GM12878 (cell line): ENCODE data around the gene SNX19. TPM values are rescaled to one million over a fixed set of nuclear protein-coding genes. Genes with fewer than 3 reads are reported as not detected.

Source experiments
- ATAC-seq: fragments of 200-7000 bp; cut with Tn5 transposase; 3 replicates; pipeline ENCODE4 v1.9.1; 2020; ENCODE audit warnings: mild to moderate bottlenecking, moderate library complexity
- BruUV-seq: library from RNA; stranded (reverse); fragments of 400-500 nt; replicated peaks from 2 replicates; lab custom pipeline; 2021; lab: Mats Ljungman, UMichigan
- CTCF ChIA-PET: fragments of 300-600 bp; sonication (Branson Sonifier 250); formaldehyde crosslinking; extraction: SDS; loops from one replicate; lab custom pipeline; 2021; ENCODE audit warnings: inconsistent platforms; lab: Yijun Ruan, JAX
- POLR2A ChIA-PET: fragments of 350-600 bp; formaldehyde crosslinking; extraction: SDS; loops from one replicate; lab custom pipeline; 2021; ENCODE audit warnings: inconsistent platforms; lab: Charles Lee
- RAD21 ChIA-PET: fragments of 300-600 bp; sonication (Branson Sonifier 250); formaldehyde crosslinking; loops from one replicate; lab custom pipeline; 2023; ENCODE audit warnings: antibody characterized with exemption; ENCODE audit not compliant: unreplicated experiment; lab: Charles Lee
- SMC1A ChIA-PET: fragments of 300-600 bp; sonication (Branson Sonifier 250); formaldehyde crosslinking; loops from one replicate; lab custom pipeline; 2023; ENCODE audit not compliant: unreplicated experiment, uncharacterized antibody; lab: Charles Lee
- DNase-seq: peaks from one replicate; pipeline ENCODE4 v3.0.0-alpha.2; 2011; ENCODE audit warnings: low read depth, low spot score
- FAIRE-seq: peaks from 3 replicates; lab custom pipeline; 2011; peaks lifted over from hg19 to GRCh38; lab: Jason Lieb, UNC
- H2AFZ ChIP-seq: 2 replicates; pipeline ENCODE4 v1.6.0; 2011; ENCODE audit warnings: low read depth, low read length, control low read depth; ENCODE audit not compliant: control insufficient read depth
- H3K27ac ChIP-seq: 2 replicates; pipeline ENCODE4 v1.5.1; 2011; ENCODE audit warnings: control low read depth; ENCODE audit not compliant: control insufficient read depth, insufficient read depth
- H3K27me3 ChIP-seq, 2 experiments: replicated peaks in 1 of 2; 2 replicates each; pipeline versions ENCODE4 v1.6.0 to v1.6.1; 2011; ENCODE audit warnings: low read length in 1 of 2; ENCODE audit not compliant: control insufficient read depth in 2 of 2, insufficient read depth in 2 of 2
- H3K36me3 ChIP-seq, 2 experiments: 2 replicates each; pipeline ENCODE4 v1.5.1; 2011; ENCODE audit warnings: low read length in 1 of 2; ENCODE audit not compliant: control insufficient read depth in 2 of 2, insufficient read depth in 2 of 2
- H3K4me1 ChIP-seq: 2 replicates; pipeline ENCODE4 v1.6.1; 2011; ENCODE audit warnings: mild to moderate bottlenecking, low read length, moderate library complexity, mixed read lengths; ENCODE audit not compliant: control insufficient read depth, insufficient read depth
- H3K4me2 ChIP-seq: 2 replicates; pipeline ENCODE4 v1.6.0; 2011; ENCODE audit warnings: control low read depth; ENCODE audit not compliant: control insufficient read depth, insufficient read depth
- H3K4me3 ChIP-seq: fragments of 200-600 bp; sonication (generic); 2 replicates; pipeline ENCODE4 v1.5.1; 2016
- H3K79me2 ChIP-seq: 2 replicates; pipeline ENCODE4 v1.6.0; 2011; ENCODE audit warnings: low read length; ENCODE audit not compliant: control insufficient read depth, insufficient read depth
- H3K9ac ChIP-seq: 2 replicates; pipeline ENCODE4 v1.8.0; 2011; ENCODE audit warnings: low read length, control low read depth, mixed read lengths; ENCODE audit not compliant: control insufficient read depth, insufficient read depth
- H3K9me3 ChIP-seq: replicated peaks from 3 replicates; pipeline ENCODE4 v1.5.1; 2011; ENCODE audit warnings: mild to moderate bottlenecking, low read length; ENCODE audit not compliant: control insufficient read depth, insufficient read depth
- H4K20me1 ChIP-seq: 2 replicates; pipeline ENCODE4 v1.6.0; 2011; ENCODE audit not compliant: control insufficient read depth, insufficient read depth
- BHLHE40 ChIP-seq, 2 experiments: fragments of 450-650 bp in 1 of 2; IDR thresholded peaks; 2 replicates each; pipeline ENCODE4 v1.6.1; 2011 to 2017; ENCODE audit warnings: low read depth in 2 of 2, borderline replicate concordance in 1 of 2, improper control_type of control experiment in 1 of 2, low read length in 1 of 2, mild to moderate bottlenecking in 1 of 2
- CEBPB ChIP-seq, 2 experiments: fragments of 150-350 bp in 1 of 2; IDR thresholded peaks; 2 replicates each; pipeline ENCODE4 v1.6.1; 2012 to 2014; ENCODE audit warnings: low read depth in 2 of 2, low read length in 2 of 2, borderline replicate concordance in 1 of 2, inconsistent platforms in 1 of 2
- ETV6 ChIP-seq, 2 experiments: fragments of 450-650 bp in 1 of 2; IDR thresholded peaks in 1 of 2; conservative IDR thresholded peaks in 1 of 2; 2 replicates each; pipeline ENCODE4 v1.6.1; 2014; ENCODE audit warnings: antibody characterized with exemption in 1 of 2, borderline replicate concordance in 1 of 2, low read depth in 1 of 2, mild to moderate bottlenecking in 1 of 2, moderate library complexity in 1 of 2
- LARP7 ChIP-seq: fragments of 450-650 bp; IDR thresholded peaks from 2 replicates; pipeline ENCODE4 v1.6.1; 2017; ENCODE audit warnings: mild to moderate bottlenecking
- NR2C1 ChIP-seq: fragments of 450-650 bp; IDR thresholded peaks from 2 replicates; pipeline ENCODE4 v1.6.1; 2017; ENCODE audit warnings: antibody characterized with exemption, mild to moderate bottlenecking, moderate library complexity
- NR2F1 ChIP-seq: fragments of 450-650 bp; conservative IDR thresholded peaks from 2 replicates; pipeline ENCODE4 v1.6.1; 2017; ENCODE audit warnings: mild to moderate bottlenecking
- RUNX3 ChIP-seq: IDR thresholded peaks from 2 replicates; pipeline ENCODE4 v1.6.1; 2012; ENCODE audit warnings: low read length, inconsistent platforms
- TCF3 ChIP-seq: IDR thresholded peaks from 2 replicates; pipeline ENCODE4 v1.6.1; 2012; ENCODE audit warnings: low read depth, mild to moderate bottlenecking, low read length, borderline replicate concordance; ENCODE audit not compliant: insufficient read depth
- ZNF384 ChIP-seq: IDR thresholded peaks from 2 replicates; pipeline ENCODE4 v1.6.1; 2012; ENCODE audit warnings: low read depth, mild to moderate bottlenecking, low read length, improper control_type of control experiment, borderline replicate concordance
- WGBS: methylation state at CpG from one replicate; pipeline ENCODE4 v1.1.6; 2016; ENCODE audit warnings: low lambda C conversion rate; ENCODE audit not compliant: insufficient replicate concordance, insufficient coverage; ENCODE audit errors: missing lambda C conversion rate; 5-methylcytosine and 5-hydroxymethylcytosine counted together
- in situ Hi-C: fragments of 300-500 bp; cut with MboI; formaldehyde crosslinking; loops from 9 replicates; pipeline ENCODE4 v1.14.3; 2018; ENCODE audit warnings: mixed read lengths
- intact Hi-C: fragments of 100-400 bp; cut with micrococcal nuclease; formaldehyde crosslinking; loops from one replicate; pipeline ENCODE4 v1.14.2; 2022; ENCODE audit not compliant: unreplicated experiment
- polyA plus RNA-seq, 11 experiments: library from polyadenylated mRNA; depleted of rRNA in 4 of 11; unstranded in 6 of 11; stranded (reverse) in 5 of 11; fragments of >200 nt; fragmentation: Nextera tagmentation in 4 of 11; fragmentation: Illumina TruSeq in 1 of 11; extraction: Ambion mirVana in 4 of 11; extraction: Trizol in 1 of 11; gene quantifications; 1 replicate in 1 of 11; 2 replicates in 10 of 11; pipeline versions ENCODE4 v1.2.1 to v1.2.3, GENCODE V29; 2011 to 2016; ENCODE audit warnings: inconsistent platforms in 2 of 11, missing spikeins in 2 of 11, low read depth in 1 of 11
- total RNA-seq, 4 experiments: library from RNA; depleted of rRNA in 3 of 4; stranded (reverse); fragments of >200 nt in 3 of 4; fragmentation: Illumina TruSeq in 1 of 4; extraction: Trizol in 1 of 4; gene quantifications; 2 replicates each; pipeline versions ENCODE4 v1.2.1 to v1.2.3, GENCODE V29; 2013 to 2021
- TF ChIP-seq, protein P1 (sequence below): fragments of 450-650 bp; formaldehyde crosslinking; IDR thresholded peaks from 2 replicates; pipeline ENCODE4 v1.4.0; 2022; ENCODE audit warnings: mild to moderate bottlenecking, moderate library complexity

The SNX19 gene
- total and polyA plus RNA-seq, 10 of the 15 experiments (the other 5 are each of a cell fraction or from before 2014, with no cell fraction given) = 3.0 to 46.9 (median 30.4) TPM

DNA sequence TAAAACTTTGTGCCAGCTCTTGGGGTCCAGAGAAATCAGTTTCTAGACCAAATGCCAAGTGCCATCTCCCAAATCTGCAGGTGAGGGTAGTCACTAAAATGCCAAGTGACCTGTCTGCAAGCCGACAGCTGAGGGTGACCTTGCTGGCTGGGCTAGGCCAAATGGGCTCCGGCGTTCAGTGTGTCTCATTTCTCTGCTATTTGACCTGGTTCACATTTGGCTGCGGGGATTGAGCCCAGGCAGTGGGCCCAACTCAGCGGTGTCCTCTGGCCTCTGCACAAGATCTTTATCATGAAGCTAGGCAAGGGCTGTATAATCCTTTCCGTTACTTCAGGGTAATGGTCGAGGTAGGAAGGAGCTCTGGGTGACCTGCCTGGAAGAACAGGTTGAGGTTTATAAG lies 87.5 kb downstream of the SNX19 start:
- Histone ChIP-seq H3K27me3 (peaks cover 0 to 3% of the 10 kb centered on the region in 2 experiments; a peak in 3 of 4 replicates), H3K79me2 (no peaks in the 10 kb centered on the region), H3K27ac (no peak overlapping the region), H3K36me3 (no peaks in the 10 kb centered on the region), H3K4me2 (no peak overlapping the region), H4K20me1 (no peaks in the 10 kb centered on the region), H2AFZ (no peak overlapping the region), H3K9me3 (no peaks in the 10 kb centered on the region), H3K9ac (no peak overlapping the region), H3K4me1 (no peaks in the 10 kb centered on the region), H3K4me3 (no peak overlapping the region)
- no peak for TF ChIP-seq RUNX3
- TF ChIP-seq LARP7 = no peak
- no peak for TF ChIP-seq NR2C1
- no peak for TF ChIP-seq ZNF384
- TF ChIP-seq CEBPB (IDR thresholded peaks at IDR 0.05; ENCODE audit: borderline replicate concordance in 1 of 2, low read depth in 2 of 2, low read length in 2 of 2) = no peak
- TF ChIP-seq, protein P1, sequence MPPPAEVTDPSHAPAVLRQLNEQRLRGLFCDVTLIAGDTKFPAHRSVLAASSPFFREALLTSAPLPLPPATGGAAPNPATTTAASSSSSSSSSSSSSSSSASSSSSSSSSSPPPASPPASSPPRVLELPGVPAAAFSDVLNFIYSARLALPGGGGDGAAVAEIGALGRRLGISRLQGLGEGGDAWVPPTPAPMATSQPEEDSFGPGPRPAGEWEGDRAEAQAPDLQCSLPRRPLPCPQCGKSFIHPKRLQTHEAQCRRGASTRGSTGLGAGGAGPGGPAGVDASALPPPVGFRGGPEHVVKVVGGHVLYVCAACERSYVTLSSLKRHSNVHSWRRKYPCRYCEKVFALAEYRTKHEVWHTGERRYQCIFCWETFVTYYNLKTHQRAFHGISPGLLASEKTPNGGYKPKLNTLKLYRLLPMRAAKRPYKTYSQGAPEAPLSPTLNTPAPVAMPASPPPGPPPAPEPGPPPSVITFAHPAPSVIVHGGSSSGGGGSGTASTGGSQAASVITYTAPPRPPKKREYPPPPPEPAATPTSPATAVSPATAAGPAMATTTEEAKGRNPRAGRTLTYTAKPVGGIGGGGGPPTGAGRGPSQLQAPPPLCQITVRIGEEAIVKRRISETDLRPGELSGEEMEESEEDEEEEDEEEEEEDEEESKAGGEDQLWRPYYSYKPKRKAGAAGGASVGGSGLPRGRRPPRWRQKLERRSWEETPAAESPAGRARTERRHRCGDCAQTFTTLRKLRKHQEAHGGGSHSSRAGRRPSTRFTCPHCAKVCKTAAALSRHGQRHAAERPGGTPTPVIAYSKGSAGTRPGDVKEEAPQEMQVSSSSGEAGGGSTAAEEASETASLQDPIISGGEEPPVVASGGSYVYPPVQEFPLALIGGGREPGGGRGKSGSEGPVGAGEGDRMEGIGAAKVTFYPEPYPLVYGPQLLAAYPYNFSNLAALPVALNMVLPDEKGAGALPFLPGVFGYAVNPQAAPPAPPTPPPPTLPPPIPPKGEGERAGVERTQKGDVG (CRISPR knock-in tag) = no peak
- TF ChIP-seq BHLHE40 (IDR thresholded peaks at IDR 0.05; ENCODE audit: borderline replicate concordance in 1 of 2, low read depth in 2 of 2, low read length in 1 of 2) = no peak
- TF ChIP-seq ETV6 (conservative IDR thresholded peaks at IDR 0.05 in 1 of 2, IDR thresholded peaks at IDR 0.05 in 1 of 2; ENCODE audit: borderline replicate concordance in 1 of 2, low read depth in 1 of 2) = no peak
- TF ChIP-seq TCF3 = no peak
- TF ChIP-seq NR2F1 = no peak
- in situ Hi-C loops = no loop called here
- ChIA-PET POLR2A (no interaction called here), RAD21 (interaction anchor here (2.0 kb wide), 1 partner anchor 398 kb away, joined by 4 read pairs; no protein-coding TSS in a partner anchor), SMC1A (interaction anchor here (2.3 kb wide), 1 partner anchor 30 kb away, joined by 9 read pairs; no protein-coding TSS in a partner anchor), CTCF (interaction anchor here (1.4 to 4.3 kb wide), 5 partner anchors 10 to 397 kb away, joined by 4 to 17 read pairs (median 8); no protein-coding TSS in a partner anchor)
- BruUV-seq = no TSS peak
- intact Hi-C loops = loop anchor here (1.0 kb wide), 1 partner anchor 393 kb away; no protein-coding TSS in a partner anchor
- ATAC-seq (no peak), FAIRE-seq (no peak), DNase-seq (no peak)
- WGBS = 43% methylated on average over 7 of the region's 7 CpGs
